GM18873 (cell line): ENCODE data around the gene GNPDA1.
"Not testable (repeated sequence)": the region's sequence is repeated elsewhere in the genome, so short reads cannot be mapped to it uniquely, and the experiment has no call there.

Source experiments
- ATAC-seq: cut with Tn5 transposase; IDR thresholded peaks from one replicate; pipeline ENCODE4 v1.9.1; 2021; ENCODE audit warnings: mild to moderate bottlenecking, moderate library complexity, moderate number of reproducible peaks; ENCODE audit not compliant: unreplicated experiment, low FRiP score

The GNPDA1 gene

DNA sequence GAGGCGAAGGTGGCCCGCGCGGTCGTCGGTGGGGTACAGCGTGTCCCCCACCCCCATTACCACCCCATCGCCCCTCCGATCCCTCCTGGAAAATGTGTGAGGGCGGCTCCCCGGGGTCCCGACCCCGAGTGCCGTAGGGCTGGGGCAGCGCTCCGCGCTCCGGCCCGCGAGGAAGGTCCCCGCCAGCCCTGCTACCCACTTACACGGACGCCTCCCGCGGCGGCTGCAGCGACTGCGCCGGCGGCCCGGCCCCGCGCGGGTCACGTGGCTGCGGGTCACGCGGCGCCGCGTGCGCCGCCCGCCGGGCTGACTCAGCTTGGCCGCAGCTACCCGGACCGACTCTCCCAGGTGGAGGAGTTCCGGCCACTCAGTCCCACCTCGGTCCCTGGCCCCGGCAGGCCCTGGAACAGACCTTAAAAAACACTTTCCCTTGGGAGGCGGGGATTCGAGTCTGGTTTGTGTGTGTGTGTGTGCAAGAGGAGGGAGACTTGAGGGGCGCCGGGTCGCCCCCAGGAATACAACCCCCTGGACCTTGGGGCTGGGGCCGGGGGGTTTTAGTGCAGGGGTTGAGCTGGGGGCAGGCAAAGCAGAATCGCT lies at the start of gene GNPDA1:
TSS of gene GNPDA1 (minus strand) at position 236 of the 597 bp plus-strand sequence. CDS start 992 bp downstream, outside the sequence.
- peak; percentile 40 for ATAC-seq

- ATAC-seq = no peak
Measured at GRCh38 chr5:142059304-142059940, 46.6 kb upstream of the GNPDA1 start.

GRCh38 chr5:142057697-142058056 lies 44.9 kb upstream of the GNPDA1 start:
- no peak for ATAC-seq

DNA sequence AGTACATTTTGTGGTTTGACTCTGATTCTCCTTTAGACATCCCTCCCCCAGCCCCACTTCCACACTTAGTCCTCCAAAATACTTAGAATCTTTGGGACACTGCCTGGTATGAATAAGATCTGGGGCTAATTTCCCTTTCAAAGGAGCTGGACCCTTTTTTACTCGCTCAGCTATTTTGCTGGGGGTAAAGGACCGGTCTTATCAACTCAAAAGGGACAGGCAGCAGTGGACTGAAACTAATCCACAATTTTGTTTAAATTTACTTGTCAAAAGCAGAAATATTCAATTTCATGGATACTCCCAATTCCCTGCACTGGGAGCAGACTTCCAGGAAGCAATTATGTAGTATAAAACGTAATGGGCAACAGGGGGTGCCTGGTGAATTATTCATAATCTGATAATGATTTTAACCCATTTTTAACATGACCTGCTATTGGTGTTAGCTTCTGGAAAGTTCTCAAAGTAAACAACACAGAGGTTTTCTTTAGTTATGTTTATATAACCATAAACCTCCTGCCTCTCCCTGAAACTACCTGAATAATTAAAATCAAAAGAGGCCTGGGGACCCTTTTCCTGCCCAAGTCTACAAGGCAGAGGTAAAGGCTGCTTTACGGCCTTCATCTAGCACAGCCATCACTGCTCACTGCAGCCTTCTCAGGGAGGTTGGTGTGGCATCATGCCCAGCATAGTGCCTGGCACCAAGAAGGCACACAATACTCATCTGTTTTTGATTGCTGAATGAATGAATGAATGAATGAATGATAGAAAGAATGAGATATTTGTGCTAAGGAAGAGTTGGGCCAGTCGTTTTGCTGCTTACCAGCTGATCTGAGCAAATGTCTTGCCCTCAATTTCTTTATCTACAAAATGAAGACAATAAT lies 44.2 kb upstream of the GNPDA1 start:
- ATAC-seq = no peak

DNA sequence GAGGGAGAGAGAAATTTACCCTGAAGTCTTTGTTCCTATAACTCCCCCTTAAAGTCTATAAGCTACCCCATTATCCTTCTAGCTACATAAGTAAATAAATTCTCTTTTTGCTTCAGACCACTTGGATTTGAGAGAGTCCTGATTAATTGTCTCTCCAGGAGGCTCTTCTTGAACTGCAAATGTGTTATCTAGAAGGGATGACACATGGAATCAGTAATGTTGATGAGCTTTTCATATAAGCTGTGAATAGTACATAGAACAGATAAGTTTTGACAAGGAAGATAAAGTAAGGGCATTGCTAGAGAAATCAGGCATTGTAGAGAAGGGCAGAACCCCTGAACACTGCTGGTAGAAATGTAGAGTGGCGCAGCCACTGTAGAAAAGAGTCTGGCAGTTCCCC lies 42.5 kb upstream of the GNPDA1 start:
- ATAC-seq = no peak

DNA sequence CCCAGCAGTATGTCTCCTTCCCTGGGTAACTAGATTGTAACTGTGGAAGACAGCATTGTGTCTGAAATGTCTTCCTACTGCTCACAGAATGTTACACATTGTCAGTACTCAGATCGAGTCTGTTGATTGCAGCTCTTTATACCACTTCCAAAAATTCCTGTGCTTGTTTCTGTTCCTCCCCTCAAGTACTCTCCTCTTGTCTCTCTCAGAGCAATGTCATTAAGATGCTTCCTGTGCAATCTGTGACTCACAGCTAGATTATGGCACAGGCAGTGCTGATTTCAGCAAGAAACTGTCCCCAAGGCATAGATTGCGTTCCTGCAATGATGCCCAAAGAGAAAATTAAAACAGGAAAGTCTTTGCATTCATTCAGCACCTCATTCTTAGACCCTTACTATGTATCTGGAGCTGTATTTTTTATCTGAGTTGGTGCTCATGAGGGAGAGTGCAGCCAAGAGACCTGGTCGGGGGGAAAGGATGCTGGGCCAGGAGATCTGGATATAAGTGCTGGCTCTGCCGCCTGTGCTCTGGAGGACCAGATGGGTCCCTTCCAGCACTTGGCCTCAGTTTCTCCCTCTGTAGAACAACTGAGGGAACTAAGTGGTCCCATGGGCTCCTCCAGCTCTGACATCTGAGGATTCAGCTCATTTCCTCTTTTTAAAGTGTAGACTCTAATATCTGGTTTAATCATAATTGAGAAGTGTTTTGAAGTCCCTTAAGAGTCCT lies 40.8 kb upstream of the GNPDA1 start:
- no peak for ATAC-seq

- not testable (repeated sequence) for ATAC-seq
Measured at GRCh38 chr5:142052026-142052425, 39.2 kb upstream of the GNPDA1 start.

DNA sequence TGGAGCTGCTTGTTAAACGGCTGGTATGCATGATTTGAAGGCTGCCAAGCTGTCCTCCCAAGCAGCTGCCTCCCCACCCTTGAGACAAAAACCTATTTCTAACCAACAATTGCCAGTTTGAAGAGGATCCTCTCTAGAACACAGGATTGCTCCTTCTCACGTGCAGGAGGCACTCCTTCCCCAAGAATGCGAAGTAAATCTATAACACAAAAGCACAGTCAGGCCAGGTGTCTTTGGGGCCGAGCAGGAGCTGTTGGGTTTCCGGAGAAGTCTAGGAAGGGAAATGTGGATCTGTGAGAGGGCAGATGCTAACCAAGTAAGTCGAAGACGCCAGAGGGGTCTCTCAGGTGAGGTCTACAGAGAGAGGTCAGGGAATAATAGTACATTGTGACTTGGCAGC lies 35.4 kb upstream of the GNPDA1 start:
- no peak for ATAC-seq

GRCh38 chr5:142046191-142046590 lies 33.4 kb upstream of the GNPDA1 start:
- ATAC-seq = no peak

GRCh38 chr5:142040881-142041280 lies 28.1 kb upstream of the GNPDA1 start:
- ATAC-seq = not testable (repeated sequence)

GRCh38 chr5:142040285-142040684 lies 27.5 kb upstream of the GNPDA1 start:
- no peak for ATAC-seq

DNA sequence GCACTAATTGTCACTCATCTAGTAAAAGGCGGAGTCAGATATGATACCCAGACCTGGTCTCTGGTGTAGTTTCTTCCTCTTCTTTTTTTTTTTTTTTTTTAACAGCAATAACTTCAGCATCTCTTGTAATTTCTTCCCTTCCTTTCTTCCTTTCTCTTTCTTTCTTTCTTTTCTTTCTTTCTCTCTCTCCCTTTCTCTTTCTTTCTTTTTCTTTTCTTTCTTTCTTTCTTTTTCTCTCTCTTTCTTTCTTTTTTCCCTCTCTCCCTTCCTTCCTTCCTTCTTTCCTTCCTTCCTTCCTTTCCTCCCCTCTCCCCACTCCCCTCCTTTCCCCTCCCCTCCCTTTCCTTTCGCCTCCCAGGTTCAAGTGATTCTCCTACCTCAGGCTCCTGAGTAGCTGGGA lies 25.9 kb upstream of the GNPDA1 start:
- ATAC-seq = no peak

DNA sequence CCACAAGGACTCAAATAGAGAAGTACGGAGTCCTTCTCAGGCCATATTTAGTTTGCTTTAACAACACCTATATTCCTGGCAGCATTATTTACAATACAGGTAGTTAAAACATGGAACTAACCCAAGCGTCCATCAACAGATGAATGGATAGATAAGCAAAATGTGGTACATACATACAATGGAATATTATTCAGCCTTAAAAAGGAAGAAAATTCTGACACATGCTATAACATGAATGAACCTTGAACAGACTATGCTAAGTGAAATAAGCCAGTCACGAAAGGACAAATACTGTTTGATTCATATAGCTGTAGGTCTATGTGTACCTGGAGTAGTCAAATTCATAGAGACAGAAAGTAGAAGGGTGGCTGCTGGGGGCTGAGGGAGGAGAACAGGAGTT lies 24.8 kb upstream of the GNPDA1 start:
- ATAC-seq = not testable (repeated sequence)

GRCh38 chr5:142036918-142037317 lies 24.1 kb upstream of the GNPDA1 start:
- no peak for ATAC-seq

- no peak for ATAC-seq
Measured at GRCh38 chr5:142034994-142035393, 22.2 kb upstream of the GNPDA1 start.

- not testable (repeated sequence) for ATAC-seq
Measured at GRCh38 chr5:142033632-142034567, 21.1 kb upstream of the GNPDA1 start.

DNA sequence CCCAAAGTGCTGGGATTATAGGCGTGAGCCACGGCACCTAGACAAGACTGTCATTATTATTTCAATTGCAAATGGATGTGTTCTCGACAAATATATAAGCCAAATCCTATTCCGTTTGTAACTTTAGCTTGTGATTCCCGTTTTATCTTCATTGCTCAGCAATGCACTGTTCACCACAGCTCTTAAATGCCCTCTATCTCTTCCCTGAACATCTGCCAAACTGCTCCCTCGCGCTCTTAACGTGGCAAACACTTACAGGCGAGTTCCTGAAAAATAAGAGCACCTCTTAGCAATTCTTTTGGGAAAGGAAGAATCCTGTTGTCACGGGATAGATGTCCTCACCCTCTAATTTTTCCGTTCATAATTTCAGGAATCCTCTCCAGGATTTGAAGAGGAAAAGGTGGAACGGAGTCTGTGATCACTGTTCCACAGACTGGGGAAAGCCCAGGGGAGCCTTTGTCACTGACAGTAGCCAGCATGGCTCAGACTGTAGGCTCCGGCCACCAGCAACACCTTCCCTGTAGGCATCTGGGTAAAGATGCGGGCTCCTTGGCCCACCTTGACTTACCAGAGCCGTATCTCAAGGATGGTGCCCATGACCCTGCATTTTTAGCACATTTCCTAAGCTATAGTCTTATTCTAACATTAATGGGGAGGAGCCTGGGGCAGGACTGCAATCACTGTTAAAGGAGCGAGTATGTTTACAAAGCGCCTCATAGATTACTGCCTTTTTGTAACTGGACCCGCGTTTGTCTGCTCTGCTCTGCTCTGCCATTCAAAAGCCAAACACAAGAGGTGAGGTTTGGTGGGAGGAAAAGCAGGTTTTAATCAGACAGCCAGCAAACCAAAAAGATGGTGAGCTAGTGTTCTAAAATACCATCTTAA lies 20.2 kb upstream of the GNPDA1 start:
- ATAC-seq = no peak

GRCh38 chr5:142032150-142032549 lies 19.3 kb upstream of the GNPDA1 start:
- no peak for ATAC-seq

DNA sequence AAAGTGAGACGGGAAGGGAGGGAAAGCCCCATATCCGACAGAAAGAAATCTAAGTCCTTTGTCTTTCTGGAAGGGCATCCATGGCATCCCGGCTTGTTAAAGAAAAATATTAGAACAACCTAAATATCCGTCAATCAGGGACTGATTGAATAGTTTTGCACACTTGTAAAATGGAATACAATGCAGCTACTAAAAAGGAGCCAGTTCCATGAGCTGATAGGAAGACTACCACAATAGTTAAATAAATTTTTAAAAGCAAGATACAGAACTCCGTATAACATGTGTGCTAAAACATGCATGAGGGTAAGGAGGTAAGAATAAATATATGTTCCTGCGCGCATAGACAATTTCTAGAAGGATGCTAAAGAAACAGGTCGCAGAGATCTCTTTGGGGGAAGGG lies 12.8 kb upstream of the GNPDA1 start:
- no peak for ATAC-seq
